PC-3 (cell line): ENCODE data around the gene ZFP92. TPM values are rescaled to one million over a fixed set of nuclear protein-coding genes. Genes with fewer than 3 reads are reported as not detected.

Experiments used
- ATAC-seq: fragments of 200-7000 bp; cut with Tn5 transposase; 2 replicates; pipeline ENCODE4 v1.9.1; 2020; ENCODE audit warnings: mild to moderate bottlenecking, moderate library complexity
- BruUV-seq: library from RNA; stranded (reverse); fragments of 400-500 nt; replicated peaks from 2 replicates; lab custom pipeline; 2021; lab: Mats Ljungman, UMichigan
- CTCF ChIA-PET: fragments of 300-600 bp; sonication (Branson Sonifier 250); formaldehyde crosslinking; loops from one replicate; lab custom pipeline; 2022; ENCODE audit warnings: antibody characterized with exemption; lab: Charles Lee
- POLR2A ChIA-PET: fragments of 300-600 bp; sonication (Branson Sonifier 250); formaldehyde crosslinking; loops from one replicate; lab custom pipeline; 2022; ENCODE audit warnings: antibody characterized with exemption; ENCODE audit not compliant: unreplicated experiment; lab: Charles Lee
- DNase-seq: peaks from one replicate; pipeline ENCODE4 v3.0.0-alpha.2; 2015
- H2AFZ ChIP-seq: fragments of 300-600 bp; sonication (generic); 2 replicates; pipeline ENCODE4 v1.6.0; 2016; ENCODE audit warnings: antibody characterized with exemption, low read length
- H3F3A ChIP-seq: fragments of 300-600 bp; sonication (generic); one replicate; pipeline ENCODE4 v1.6.0; 2017; ENCODE audit warnings: antibody characterized with exemption, low read length, control low read depth, mild to moderate bottlenecking; ENCODE audit not compliant: unreplicated experiment
- H3K27ac ChIP-seq: fragments of 300-600 bp; sonication (generic); 2 replicates; pipeline ENCODE4 v1.5.1; 2016; ENCODE audit warnings: mild to moderate bottlenecking, low read length
- H3K27me3 ChIP-seq: fragments of 300-600 bp; sonication (generic); 2 replicates; pipeline ENCODE4 v1.6.1; 2016; ENCODE audit warnings: low read length, mixed read lengths
- H3K36me3 ChIP-seq: fragments of 300-600 bp; sonication (generic); 2 replicates; pipeline ENCODE4 v1.6.1; 2016; ENCODE audit warnings: low read depth, mixed run types, low read length, mixed read lengths
- H3K4me1 ChIP-seq: fragments of 300-600 bp; sonication (generic); 2 replicates; pipeline ENCODE4 v1.5.1; 2016; ENCODE audit warnings: low read length; ENCODE audit not compliant: insufficient read depth
- H3K4me2 ChIP-seq: fragments of 300-600 bp; sonication (generic); 2 replicates; pipeline ENCODE4 v1.6.0; 2016; ENCODE audit warnings: low read length
- H3K4me3 ChIP-seq: fragments of 300-600 bp; sonication (generic); 2 replicates; pipeline ENCODE4 v1.5.1; 2016; ENCODE audit warnings: mild to moderate bottlenecking, low read length, mixed read lengths
- H3K79me2 ChIP-seq: fragments of 300-600 bp; sonication (generic); 2 replicates; pipeline ENCODE4 v1.6.1; 2017; ENCODE audit warnings: low read length, mixed read lengths
- H3K9ac ChIP-seq: fragments of 300-600 bp; sonication (generic); 2 replicates; pipeline ENCODE4 v1.6.0; 2016; ENCODE audit warnings: mild to moderate bottlenecking, low read length
- H3K9me2 ChIP-seq: fragments of 300-600 bp; sonication (generic); replicated peaks from 2 replicates; pipeline ENCODE4 v1.6.1; 2016; ENCODE audit warnings: mixed run types, low read length, mixed read lengths
- H3K9me3 ChIP-seq: fragments of 300-600 bp; sonication (generic); 2 replicates; pipeline ENCODE4 v1.6.1; 2016; ENCODE audit warnings: low read length, mixed read lengths
- H4K20me1 ChIP-seq: fragments of 300-600 bp; sonication (generic); 2 replicates; pipeline ENCODE4 v1.6.1; 2016; ENCODE audit warnings: low read length, mixed read lengths
- EZH2 ChIP-seq: fragments of 300-600 bp; sonication (generic); IDR thresholded peaks from one replicate; pipeline ENCODE4 v1.6.1; 2017; ENCODE audit warnings: antibody characterized with exemption, mild to moderate bottlenecking, low read length; ENCODE audit not compliant: unreplicated experiment
- EZH2phosphoT487 ChIP-seq: fragments of 300-600 bp; sonication (generic); IDR thresholded peaks from 2 replicates; pipeline ENCODE4 v1.6.1; 2018; ENCODE audit warnings: mild to moderate bottlenecking, antibody characterized with exemption, low read length, borderline replicate concordance
- intact Hi-C: fragments of 100-400 bp; cut with micrococcal nuclease; formaldehyde crosslinking; loops from 2 replicates; pipeline ENCODE4 v1.9.0; 2023
- total RNA-seq: library from RNA; depleted of rRNA; stranded (reverse); fragments of >200 nt; gene quantifications from 2 replicates; pipeline ENCODE4 v1.2.3, GENCODE V29; 2014
- TF ChIP-seq, protein P1 (sequence below): fragments of 300-600 bp; sonication (generic); conservative IDR thresholded peaks from 2 replicates; pipeline ENCODE4 v1.5.1; 2017; ENCODE audit warnings: antibody characterized with exemption, low read depth, mild to moderate bottlenecking, low read length

The ZFP92 gene
- total RNA-seq, 1 experiment from 2014 or later: not detected

DNA sequence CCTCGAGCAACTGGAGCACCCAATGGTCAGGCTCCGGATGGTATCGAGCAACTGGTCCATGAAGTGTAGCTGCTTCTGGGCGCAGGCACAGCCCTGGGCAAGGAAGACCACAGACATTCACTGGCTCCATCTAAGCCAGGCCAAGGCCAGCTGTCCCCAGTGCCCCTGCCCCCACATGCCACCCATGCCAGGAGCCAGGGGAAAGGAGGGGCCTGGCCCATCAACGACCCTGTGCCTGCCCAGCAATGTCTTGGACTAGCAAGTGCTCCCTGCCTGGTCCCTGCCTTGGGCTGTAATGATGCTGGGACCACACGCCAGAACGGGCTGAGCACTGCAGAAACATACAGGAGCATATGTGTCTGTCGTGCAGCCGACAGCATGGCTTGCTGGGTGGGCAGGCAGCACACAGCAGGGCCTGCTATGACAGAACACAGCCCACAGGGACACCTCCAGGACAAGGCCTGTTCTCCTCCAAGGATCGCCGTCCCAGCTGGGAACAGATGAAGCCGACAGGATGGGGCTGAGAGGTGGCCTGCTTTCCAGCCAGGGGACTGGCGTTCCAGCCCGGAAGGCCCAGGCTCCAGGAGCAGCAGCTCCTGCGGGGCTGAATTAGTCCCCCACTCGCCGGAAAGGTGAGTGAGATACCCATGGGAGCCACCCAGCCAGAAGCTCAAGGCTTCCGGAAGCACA is 46.0 kb downstream of the ZFP92 start:
- CTCF ChIA-PET: no interaction called here
- Histone ChIP-seq H3K9me2 (no peaks in the 10 kb centered on the region), H3K4me3 (no peak overlapping the region), H3K4me1 (no peaks in the 10 kb centered on the region), H3K27me3 (no peaks in the 10 kb centered on the region), H4K20me1 (no peaks in the 10 kb centered on the region), H2AFZ (no peak overlapping the region), H3K9me3 (no peaks in the 10 kb centered on the region), H3K27ac (no peak overlapping the region), H3F3A (no peaks in the 10 kb centered on the region), H3K9ac (no peak overlapping the region), H3K79me2 (no peaks in the 10 kb centered on the region), H3K4me2 (no peak overlapping the region), H3K36me3 (0 out of 2 replicates have a peak, but pooled peaks cover 4% of the 10 kb centered on the region)
- intact Hi-C loops: no loop called here
- DNase-seq (no peak), ATAC-seq (no peak)
- TF ChIP-seq, protein P1, sequence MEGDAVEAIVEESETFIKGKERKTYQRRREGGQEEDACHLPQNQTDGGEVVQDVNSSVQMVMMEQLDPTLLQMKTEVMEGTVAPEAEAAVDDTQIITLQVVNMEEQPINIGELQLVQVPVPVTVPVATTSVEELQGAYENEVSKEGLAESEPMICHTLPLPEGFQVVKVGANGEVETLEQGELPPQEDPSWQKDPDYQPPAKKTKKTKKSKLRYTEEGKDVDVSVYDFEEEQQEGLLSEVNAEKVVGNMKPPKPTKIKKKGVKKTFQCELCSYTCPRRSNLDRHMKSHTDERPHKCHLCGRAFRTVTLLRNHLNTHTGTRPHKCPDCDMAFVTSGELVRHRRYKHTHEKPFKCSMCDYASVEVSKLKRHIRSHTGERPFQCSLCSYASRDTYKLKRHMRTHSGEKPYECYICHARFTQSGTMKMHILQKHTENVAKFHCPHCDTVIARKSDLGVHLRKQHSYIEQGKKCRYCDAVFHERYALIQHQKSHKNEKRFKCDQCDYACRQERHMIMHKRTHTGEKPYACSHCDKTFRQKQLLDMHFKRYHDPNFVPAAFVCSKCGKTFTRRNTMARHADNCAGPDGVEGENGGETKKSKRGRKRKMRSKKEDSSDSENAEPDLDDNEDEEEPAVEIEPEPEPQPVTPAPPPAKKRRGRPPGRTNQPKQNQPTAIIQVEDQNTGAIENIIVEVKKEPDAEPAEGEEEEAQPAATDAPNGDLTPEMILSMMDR: no peak
- TF ChIP-seq EZH2phosphoT487: no peak
- no peak for TF ChIP-seq EZH2
- POLR2A ChIA-PET: interaction anchor here (0.6 kb wide), 1 partner anchor 67 kb away, joined by 9 read pairs; no protein-coding TSS in a partner anchor
- BruUV-seq: no TSS peak

DNA sequence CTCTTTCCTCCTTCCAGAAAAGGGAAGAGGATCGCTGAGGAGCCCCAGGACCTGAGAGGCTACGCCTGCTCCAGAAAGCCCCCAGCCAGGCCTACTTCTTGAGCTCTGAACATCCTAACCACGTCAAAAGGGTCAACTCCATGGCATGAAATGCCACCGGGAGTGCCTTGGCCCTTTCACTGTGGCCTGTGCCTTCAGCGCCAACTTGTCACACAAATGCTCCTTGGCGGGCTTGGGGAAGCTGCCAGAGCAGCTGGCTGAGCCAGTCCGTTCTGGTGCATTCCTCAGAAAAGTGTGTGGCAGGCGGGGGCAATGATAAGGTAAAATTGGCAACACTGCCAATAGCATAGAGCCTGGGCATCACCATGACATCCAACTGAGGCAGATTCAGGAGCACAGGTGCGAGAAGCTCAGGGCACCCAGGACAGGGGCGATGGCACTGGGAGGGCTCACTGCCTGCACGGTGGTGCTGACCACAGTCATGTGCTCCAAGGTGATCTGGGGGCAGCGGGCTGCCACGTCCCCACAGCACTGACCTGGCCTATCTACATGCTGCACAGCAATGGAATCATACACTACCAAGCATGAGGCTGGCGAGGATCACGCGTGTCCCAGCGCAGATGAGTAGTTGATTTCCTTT is 46.7 kb downstream of the ZFP92 start:
- Histone ChIP-seq H4K20me1 (no peaks in the 10 kb centered on the region), H3K27ac (no peak overlapping the region), H3F3A (no peaks in the 10 kb centered on the region), H3K4me2 (no peak overlapping the region), H3K79me2 (no peaks in the 10 kb centered on the region), H3K9me2 (no peaks in the 10 kb centered on the region), H3K27me3 (no peaks in the 10 kb centered on the region), H3K4me3 (no peak overlapping the region), H3K9me3 (no peaks in the 10 kb centered on the region), H3K4me1 (no peaks in the 10 kb centered on the region), H3K36me3 (0 out of 2 replicates have a peak, but pooled peaks cover 4% of the 10 kb centered on the region), H3K9ac (no peak overlapping the region), H2AFZ (no peak overlapping the region)
- BruUV-seq: no TSS peak
- CTCF ChIA-PET: no interaction called here
- no peak for DNase-seq
- TF ChIP-seq EZH2phosphoT487 (no peak), EZH2 (no peak)
- TF ChIP-seq, protein P1: no peak
- POLR2A ChIA-PET: interaction anchor here (0.6 kb wide), 1 partner anchor 66 kb away, joined by 9 read pairs; no protein-coding TSS in a partner anchor
- intact Hi-C loops: no loop called here
- no peak for ATAC-seq

DNA sequence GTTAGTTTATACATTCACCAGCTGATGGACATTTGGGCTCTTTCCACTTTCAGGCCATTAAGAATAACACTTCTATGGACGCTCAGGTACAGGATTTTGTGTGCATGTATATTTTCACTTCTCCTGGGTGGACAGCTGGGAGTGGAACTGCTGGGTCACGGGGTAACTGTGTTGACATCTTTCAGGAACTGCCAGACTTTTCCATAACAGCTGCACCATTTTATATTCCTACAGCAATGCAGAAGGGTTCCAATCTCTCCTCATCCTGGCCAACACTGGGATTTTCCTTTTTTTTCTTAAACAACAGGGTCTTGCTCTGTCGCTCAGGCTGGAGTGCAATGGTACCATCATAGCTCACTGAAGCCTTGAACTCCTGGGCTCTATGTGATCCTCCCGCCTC is 47.2 kb downstream of the ZFP92 start:
- 0 out of 2 replicates have a peak, but pooled peaks cover 4% of the 10 kb centered on the region for H3K36me3 ChIP-seq

More for the DNA sequence above, 47.2 kb downstream of the ZFP92 start:
- no peak overlapping the region for H2AFZ ChIP-seq
- no peak overlapping the region for H3K9ac ChIP-seq
- H3K79me2 ChIP-seq: no peaks in the 10 kb centered on the region
- intact Hi-C loops: no loop called here
- no peaks in the 10 kb centered on the region for H3K9me3 ChIP-seq
- no peak overlapping the region for H3K4me2 ChIP-seq
- no peak overlapping the region for H3K4me3 ChIP-seq
- CTCF ChIA-PET: no interaction called here
- POLR2A ChIA-PET: no interaction called here
- ATAC-seq (no peak), DNase-seq (no peak)
- H4K20me1 ChIP-seq: no peaks in the 10 kb centered on the region
- H3F3A ChIP-seq: no peaks in the 10 kb centered on the region
- H3K9me2 ChIP-seq: no peaks in the 10 kb centered on the region
- no TSS peak for BruUV-seq
- H3K27me3 ChIP-seq: no peaks in the 10 kb centered on the region
- TF ChIP-seq EZH2phosphoT487: no peak
- no peak for TF ChIP-seq EZH2
- TF ChIP-seq, protein P1: no peak
- H3K4me1 ChIP-seq: no peaks in the 10 kb centered on the region
- H3K27ac ChIP-seq: no peak overlapping the region
